HEK293 (cell line): ENCODE results near the gene DEFB128.

Experiments used
- MEIS1 ChIP-seq: sonication (generic); formaldehyde crosslinking; IDR thresholded peaks from 2 replicates; pipeline ENCODE4 v1.8.1; 2022; ENCODE audit warnings: missing genetic modification reagents, mild to moderate bottlenecking, borderline replicate concordance
- TCF7L2 ChIP-seq: IDR thresholded peaks from 2 replicates; pipeline ENCODE4 v1.6.1; 2011; ENCODE audit warnings: low read depth, mild to moderate bottlenecking, inconsistent platforms, low read length, moderate library complexity, borderline replicate concordance
- ZNF138 ChIP-seq: fragments of 450-650 bp; formaldehyde crosslinking; IDR thresholded peaks from 2 replicates; pipeline ENCODE4 v1.5.1; 2016; ENCODE audit warnings: missing biosample characterization, missing genetic modification characterization, borderline replicate concordance
- ZNF202 ChIP-seq: fragments of 450-650 bp; formaldehyde crosslinking; IDR thresholded peaks from 2 replicates; pipeline ENCODE4 v1.5.1; 2016; ENCODE audit warnings: missing biosample characterization, missing genetic modification characterization, borderline replicate concordance
- ZNF24 ChIP-seq: fragments of 450-650 bp; formaldehyde crosslinking; IDR thresholded peaks from 2 replicates; pipeline ENCODE4 v1.5.1; 2016; ENCODE audit warnings: missing biosample characterization, missing genetic modification characterization
- ZNF549 ChIP-seq: fragments of 450-650 bp; IDR thresholded peaks from 2 replicates; pipeline ENCODE4 v1.5.1; 2018; ENCODE audit warnings: missing biosample characterization, missing genetic modification characterization, mild to moderate bottlenecking, inconsistent platforms, moderate library complexity
- ZSCAN16 ChIP-seq: fragments of 450-650 bp; formaldehyde crosslinking; IDR thresholded peaks from 2 replicates; pipeline ENCODE4 v1.5.1; 2016; ENCODE audit warnings: missing biosample characterization, missing genetic modification characterization
- TF ChIP-seq, protein P1 (sequence below): fragments of 450-650 bp; formaldehyde crosslinking; IDR thresholded peaks from 2 replicates; pipeline ENCODE4 v1.5.1; 2016; ENCODE audit warnings: missing biosample characterization, missing genetic modification characterization
- TF ChIP-seq, protein P2 (sequence below): fragments of 450-650 bp; formaldehyde crosslinking; IDR thresholded peaks from 2 replicates; pipeline ENCODE4 v1.5.1; 2017; ENCODE audit warnings: missing biosample characterization, missing genetic modification characterization
- TF ChIP-seq, protein P3 (sequence below): fragments of 450-650 bp; formaldehyde crosslinking; IDR thresholded peaks from 2 replicates; pipeline ENCODE4 v1.5.1; 2016; ENCODE audit warnings: missing biosample characterization, missing genetic modification characterization

DNA sequence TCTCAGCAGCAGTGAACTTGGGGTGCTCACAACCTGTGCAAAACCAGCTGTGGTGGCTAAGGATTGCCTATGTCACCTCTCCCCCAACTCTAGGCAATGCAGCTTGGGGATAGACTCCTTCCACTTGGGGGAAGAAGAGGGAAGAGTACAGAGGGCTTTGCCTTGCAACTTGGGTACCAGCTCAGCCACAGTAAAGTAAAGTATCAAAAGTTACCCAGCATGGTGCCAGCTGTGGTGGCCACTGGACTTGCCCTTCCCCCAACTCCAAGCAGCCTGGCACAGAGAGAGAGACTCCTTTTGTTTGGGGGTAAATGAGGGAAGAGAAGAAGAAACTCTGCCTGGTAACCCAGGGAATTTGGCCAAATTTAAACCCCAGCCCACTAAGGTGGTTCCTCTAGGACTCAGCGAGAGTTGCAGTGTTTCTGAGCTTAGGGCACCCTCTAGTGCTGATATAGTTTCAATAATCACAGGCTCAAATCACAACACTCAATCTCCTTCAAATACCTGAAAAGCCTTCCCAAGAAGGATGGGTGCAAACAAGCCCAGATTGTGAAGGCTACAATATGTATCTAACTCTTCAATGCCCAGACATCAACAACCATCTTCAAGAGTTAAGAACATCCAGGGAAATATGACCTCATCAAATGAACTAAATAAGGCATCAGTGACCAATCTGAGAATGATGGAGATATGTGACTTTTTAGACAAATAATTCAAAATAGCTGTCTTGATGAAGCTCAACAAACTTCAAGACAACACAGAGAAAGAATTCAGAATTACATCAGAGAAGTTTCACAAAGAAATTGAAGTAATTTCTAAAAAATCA is 30.0 kb upstream of the DEFB128 start:
- TF ChIP-seq, protein P1, sequence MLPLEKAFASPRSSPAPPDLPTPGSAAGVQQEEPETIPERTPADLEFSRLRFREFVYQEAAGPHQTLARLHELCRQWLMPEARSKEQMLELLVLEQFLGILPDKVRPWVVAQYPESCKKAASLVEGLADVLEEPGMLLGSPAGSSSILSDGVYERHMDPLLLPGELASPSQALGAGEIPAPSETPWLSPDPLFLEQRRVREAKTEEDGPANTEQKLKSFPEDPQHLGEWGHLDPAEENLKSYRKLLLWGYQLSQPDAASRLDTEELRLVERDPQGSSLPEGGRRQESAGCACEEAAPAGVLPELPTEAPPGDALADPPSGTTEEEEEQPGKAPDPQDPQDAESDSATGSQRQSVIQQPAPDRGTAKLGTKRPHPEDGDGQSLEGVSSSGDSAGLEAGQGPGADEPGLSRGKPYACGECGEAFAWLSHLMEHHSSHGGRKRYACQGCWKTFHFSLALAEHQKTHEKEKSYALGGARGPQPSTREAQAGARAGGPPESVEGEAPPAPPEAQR (tag by site-specific recombination) = no peak
- TF ChIP-seq, protein P2, sequence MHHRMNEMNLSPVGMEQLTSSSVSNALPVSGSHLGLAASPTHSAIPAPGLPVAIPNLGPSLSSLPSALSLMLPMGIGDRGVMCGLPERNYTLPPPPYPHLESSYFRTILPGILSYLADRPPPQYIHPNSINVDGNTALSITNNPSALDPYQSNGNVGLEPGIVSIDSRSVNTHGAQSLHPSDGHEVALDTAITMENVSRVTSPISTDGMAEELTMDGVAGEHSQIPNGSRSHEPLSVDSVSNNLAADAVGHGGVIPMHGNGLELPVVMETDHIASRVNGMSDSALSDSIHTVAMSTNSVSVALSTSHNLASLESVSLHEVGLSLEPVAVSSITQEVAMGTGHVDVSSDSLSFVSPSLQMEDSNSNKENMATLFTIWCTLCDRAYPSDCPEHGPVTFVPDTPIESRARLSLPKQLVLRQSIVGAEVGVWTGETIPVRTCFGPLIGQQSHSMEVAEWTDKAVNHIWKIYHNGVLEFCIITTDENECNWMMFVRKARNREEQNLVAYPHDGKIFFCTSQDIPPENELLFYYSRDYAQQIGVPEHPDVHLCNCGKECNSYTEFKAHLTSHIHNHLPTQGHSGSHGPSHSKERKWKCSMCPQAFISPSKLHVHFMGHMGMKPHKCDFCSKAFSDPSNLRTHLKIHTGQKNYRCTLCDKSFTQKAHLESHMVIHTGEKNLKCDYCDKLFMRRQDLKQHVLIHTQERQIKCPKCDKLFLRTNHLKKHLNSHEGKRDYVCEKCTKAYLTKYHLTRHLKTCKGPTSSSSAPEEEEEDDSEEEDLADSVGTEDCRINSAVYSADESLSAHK (tag by site-specific recombination) = no peak
- TF ChIP-seq ZNF24 (no peak), ZNF138 (tag by site-specific recombination) (no peak), TCF7L2 (no peak), ZNF202 (no peak), ZNF549 (tag by site-specific recombination) (no peak), MEIS1 (no peak), ZSCAN16 (tag by site-specific recombination) (no peak)
- TF ChIP-seq, protein P3, sequence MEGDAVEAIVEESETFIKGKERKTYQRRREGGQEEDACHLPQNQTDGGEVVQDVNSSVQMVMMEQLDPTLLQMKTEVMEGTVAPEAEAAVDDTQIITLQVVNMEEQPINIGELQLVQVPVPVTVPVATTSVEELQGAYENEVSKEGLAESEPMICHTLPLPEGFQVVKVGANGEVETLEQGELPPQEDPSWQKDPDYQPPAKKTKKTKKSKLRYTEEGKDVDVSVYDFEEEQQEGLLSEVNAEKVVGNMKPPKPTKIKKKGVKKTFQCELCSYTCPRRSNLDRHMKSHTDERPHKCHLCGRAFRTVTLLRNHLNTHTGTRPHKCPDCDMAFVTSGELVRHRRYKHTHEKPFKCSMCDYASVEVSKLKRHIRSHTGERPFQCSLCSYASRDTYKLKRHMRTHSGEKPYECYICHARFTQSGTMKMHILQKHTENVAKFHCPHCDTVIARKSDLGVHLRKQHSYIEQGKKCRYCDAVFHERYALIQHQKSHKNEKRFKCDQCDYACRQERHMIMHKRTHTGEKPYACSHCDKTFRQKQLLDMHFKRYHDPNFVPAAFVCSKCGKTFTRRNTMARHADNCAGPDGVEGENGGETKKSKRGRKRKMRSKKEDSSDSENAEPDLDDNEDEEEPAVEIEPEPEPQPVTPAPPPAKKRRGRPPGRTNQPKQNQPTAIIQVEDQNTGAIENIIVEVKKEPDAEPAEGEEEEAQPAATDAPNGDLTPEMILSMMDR (tag by site-specific recombination) = peak; percentile 75
